ENCODE data around the gene ATXN7L3. TPM values are rescaled to one million over a fixed set of nuclear protein-coding genes. Genes with fewer than 3 reads are reported as not detected.
A peak's percentile ranks its signal among the peaks of the same experiment; 100 is the strongest.

ATXN7L3 gene
- total RNA-seq, 4 donors from 2014 or later = 40.9 to 60.4 (median 52.7) TPM

DNA sequence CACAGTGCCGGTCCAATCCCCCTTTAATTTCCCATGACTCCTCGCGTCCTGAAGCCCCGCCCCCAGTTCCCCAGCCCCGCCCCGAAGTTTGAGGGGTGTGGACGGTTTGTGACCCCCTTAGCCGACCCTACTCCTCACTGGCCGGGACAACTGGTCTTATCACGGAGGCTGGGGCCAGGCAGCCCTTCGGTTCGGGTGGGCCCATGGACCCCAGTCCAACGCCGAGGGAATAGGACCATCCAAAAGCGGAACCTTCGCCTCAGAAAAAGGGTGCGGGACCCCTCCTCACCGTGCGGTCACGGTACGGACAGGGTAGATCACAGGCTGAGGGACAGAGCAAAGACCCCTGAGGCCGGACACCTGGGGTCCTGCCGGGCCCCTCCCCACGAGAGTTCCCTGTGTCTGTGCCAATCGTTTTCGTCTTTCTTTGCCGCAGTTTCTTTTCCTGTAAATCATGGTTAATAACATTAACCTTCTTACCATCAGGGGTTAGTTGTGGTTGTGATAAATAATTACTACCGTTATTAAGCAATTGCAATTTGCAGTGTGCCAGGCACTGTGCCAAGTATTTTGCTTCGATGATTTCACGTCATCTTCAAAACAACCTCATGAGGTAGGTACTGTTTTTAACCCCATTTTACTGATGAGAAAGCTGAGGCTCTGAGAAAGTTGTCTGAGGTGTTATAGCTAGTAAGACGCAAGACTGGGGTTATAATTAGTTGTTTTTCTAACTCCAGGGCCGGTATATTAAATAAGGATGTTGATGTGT is 12.4 kb downstream of the ATXN7L3 start:
- Histone ChIP-seq H3K27me3 (no peaks in the 10 kb centered on the region), H3K4me3 (peak overlapping the region; percentile 75 to 95 (median 86)), H3K4me1 (peaks cover 0 to 49% (median 16%) of the 10 kb centered on the region in 4 donors), H3K27ac (peak overlapping the region; percentile 97 to 100 (median 98)), H3K36me3 (peaks cover 0 to 43% (median 0%) of the 10 kb centered on the region in 3 donors), H3K9me3 (no peaks in the 10 kb centered on the region)
- WGBS, 2 donors = 2% methylated on average over 28 of the region's 32 CpGs
- no peak for TF ChIP-seq CTCF (IDR thresholded peaks at IDR 0.05)
- no peak for TF ChIP-seq EP300 (IDR thresholded peaks at IDR 0.05)
- no peak for DNase-seq (ENCODE audit: low spot score in 2 of 2)

DNA sequence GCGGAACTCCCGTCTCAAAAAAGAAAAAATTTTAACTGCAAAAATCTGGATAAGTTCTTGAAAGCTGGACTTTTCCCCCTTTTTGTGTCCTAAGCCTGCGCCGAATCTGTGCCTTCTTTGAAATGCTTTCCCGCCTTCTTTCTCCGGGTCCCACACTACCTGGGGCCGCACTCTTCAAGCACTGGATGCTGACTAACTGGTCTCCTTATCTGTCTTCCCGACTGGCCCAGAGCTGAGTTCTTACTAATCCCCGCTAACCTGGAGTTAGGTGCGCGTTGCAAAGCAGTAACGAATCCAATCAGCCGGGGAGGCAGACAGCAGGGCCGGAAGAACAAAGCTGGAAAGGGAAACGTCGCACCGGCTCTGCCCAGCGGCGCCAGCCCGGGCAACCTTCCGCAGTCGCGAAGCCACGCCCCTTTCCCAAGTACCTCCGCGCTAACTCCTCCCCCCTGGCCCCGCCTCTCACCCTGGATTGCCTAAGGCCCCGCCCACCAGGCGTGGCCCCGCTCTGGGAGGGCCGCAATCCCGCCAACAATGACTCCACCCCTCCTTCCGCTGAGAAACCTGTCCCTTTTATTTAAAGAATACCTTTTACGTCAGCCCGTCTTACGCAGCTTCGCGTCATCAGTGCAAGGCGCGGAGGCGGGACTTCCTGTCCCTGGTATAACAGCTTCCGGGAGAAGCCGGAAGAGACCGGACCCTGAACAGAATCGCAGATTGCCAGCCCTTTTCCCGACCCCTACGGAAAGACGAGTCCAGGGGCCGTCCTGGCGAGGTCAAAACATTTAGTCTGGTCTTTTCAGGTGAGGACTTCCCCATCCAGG is 13.2 kb downstream of the ATXN7L3 start, which contains the start of gene TMUB2:
Gene TMUB2, plus strand, starts transcription at position 666 of the 824 bp plus-strand sequence. CDS start 737 bp downstream, outside the sequence.
- Histone ChIP-seq H3K4me3 (peak within 1 kb of the TSS; percentile 75 to 95 (median 86)), H3K27me3 (no peaks in the 10 kb centered on the region), H3K9me3 (no peaks in the 10 kb centered on the region), H3K27ac (peak within 1 kb of the TSS; percentile 97 to 100 (median 98)), H3K36me3 (peaks cover 0 to 43% (median 0%) of the 10 kb centered on the region in 3 donors), H3K4me1 (peaks cover 0 to 42% (median 16%) of the 10 kb centered on the region in 4 donors)
- 0 to 1% methylated on average over 41 to 48 of the region's 50 CpGs for WGBS, 2 donors
- DNase-seq (ENCODE audit: low spot score in 2 of 2) = peak; percentile 99
- TF ChIP-seq EP300 (IDR thresholded peaks at IDR 0.05) = peak; percentile 81 to 98
- peak in 1 of 5 experiments; percentile 12 for TF ChIP-seq CTCF (IDR thresholded peaks at IDR 0.05)
- TF ChIP-seq POLR2A (IDR thresholded peaks at IDR 0.05) = peak in 1 of 2 donors; percentile 77

DNA sequence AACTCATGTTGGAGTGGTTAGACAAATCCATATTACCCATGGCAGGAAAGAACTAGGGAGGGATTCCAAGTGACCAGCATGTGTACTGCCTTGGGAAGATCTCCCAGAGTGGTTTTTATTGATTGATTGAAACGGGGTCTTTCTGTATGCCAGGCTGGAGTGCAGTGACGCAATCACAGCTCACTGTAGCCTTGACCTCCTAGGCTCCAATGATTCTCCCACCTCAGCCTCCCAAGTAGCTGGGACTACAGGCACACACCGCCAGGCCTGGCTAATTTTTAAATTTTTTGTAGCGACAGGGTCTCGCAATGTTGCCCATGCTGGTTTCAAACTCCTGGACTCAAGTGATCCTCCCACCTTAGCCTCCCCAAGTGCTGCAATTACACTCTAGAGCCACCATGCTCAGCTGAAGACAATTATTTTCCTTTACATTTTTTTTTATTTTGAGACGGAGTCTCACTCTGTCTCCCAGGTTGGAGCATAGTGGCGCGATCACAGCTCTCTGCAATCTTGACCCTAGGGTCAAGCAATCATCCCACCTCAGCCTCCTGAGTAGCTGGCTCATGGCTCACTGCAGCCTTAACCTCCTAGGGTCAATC is 15.4 kb downstream of the ATXN7L3 start:
- Histone ChIP-seq H3K27ac (no peak overlapping the region), H3K4me3 (no peak overlapping the region), H3K27me3 (no peaks in the 10 kb centered on the region), H3K4me1 (peaks cover 0 to 41% (median 16%) of the 10 kb centered on the region in 4 donors), H3K9me3 (no peaks in the 10 kb centered on the region), H3K36me3 (peaks cover 0 to 23% (median 0%) of the 10 kb centered on the region in 3 donors)
- TF ChIP-seq CTCF (IDR thresholded peaks at IDR 0.05) (no peak), EP300 (IDR thresholded peaks at IDR 0.05) (no peak), POLR2A (IDR thresholded peaks at IDR 0.05) (no peak)
- WGBS, 2 donors = 87 to 88% methylated on average over 8 of the region's 8 CpGs
- DNase-seq (ENCODE audit: low spot score in 2 of 2) = no peak

DNA sequence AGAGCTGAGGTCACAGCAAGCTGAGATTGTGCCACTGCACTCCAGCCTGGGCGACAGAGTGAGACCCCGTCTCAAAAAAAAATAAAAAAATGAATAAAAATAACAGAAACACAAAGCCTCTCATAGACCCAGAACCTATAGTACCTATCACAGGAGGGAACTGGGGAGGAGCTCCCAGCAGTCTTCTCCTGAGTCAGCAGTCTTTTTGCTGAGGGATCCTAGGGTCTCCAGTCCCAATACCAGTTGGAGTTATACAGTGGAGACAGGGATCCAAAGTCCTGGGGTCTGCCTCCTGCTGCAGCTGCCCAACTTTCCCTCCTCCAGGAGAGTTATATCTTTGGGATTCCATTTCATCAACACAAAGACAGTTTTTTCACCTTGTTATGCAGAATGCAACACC is 16.7 kb downstream of the ATXN7L3 start:
- Histone ChIP-seq H3K4me3 (no peak overlapping the region), H3K9me3 (no peaks in the 10 kb centered on the region), H3K36me3 (peaks cover 0 to 28% (median 0%) of the 10 kb centered on the region in 3 donors), H3K4me1 (peaks cover 0 to 29% (median 14%) of the 10 kb centered on the region in 4 donors), H3K27me3 (no peaks in the 10 kb centered on the region), H3K27ac (no peak overlapping the region)
- 74 to 81% methylated on average over 2 of the region's 2 CpGs for WGBS, 2 donors
- TF ChIP-seq CTCF (IDR thresholded peaks at IDR 0.05) (no peak), EP300 (IDR thresholded peaks at IDR 0.05) (no peak), POLR2A (IDR thresholded peaks at IDR 0.05) (no peak)
- no peak for DNase-seq (ENCODE audit: low spot score in 2 of 2)

Measured in tibial nerve (tissue), 4 donors.